GM23338 (cell line): ENCODE measurements around the gene VAT1. TPM values are rescaled to one million over a fixed set of nuclear protein-coding genes. Genes with fewer than 3 reads are reported as not detected.
"Not testable (repeated sequence)": the region's sequence is repeated elsewhere in the genome, so short reads cannot be mapped to it uniquely, and the experiment has no call there.

ENCODE experiments used
- ATAC-seq: fragments of 200-7000 bp; cut with Tn5 transposase; 3 replicates; pipeline ENCODE4 v1.9.1; 2020
- DNase-seq: peaks from one replicate; pipeline ENCODE4 v3.0.0-alpha.2; 2015; ENCODE audit warnings: low spot score
- H2AFZ ChIP-seq: fragments of 200-600 bp; sonication (generic); 2 replicates; pipeline ENCODE4 v1.8.0; 2016; ENCODE audit warnings: antibody characterized with exemption, mild to moderate bottlenecking, moderate library complexity
- H3F3A ChIP-seq: fragments of 200-600 bp; sonication (generic); replicated peaks from 2 replicates; pipeline ENCODE4 v1.8.0; 2017; ENCODE audit warnings: antibody characterized with exemption, mixed run types, low read depth
- H3K27ac ChIP-seq: fragments of 200-600 bp; sonication (generic); 2 replicates; pipeline ENCODE4 v1.6.1; 2016; ENCODE audit warnings: low read depth
- H3K27me3 ChIP-seq: fragments of 200-600 bp; sonication (generic); 2 replicates; pipeline ENCODE4 v1.8.0; 2016; ENCODE audit warnings: mild to moderate bottlenecking, mixed run types, moderate library complexity; ENCODE audit not compliant: insufficient read depth
- H3K36me3 ChIP-seq: fragments of 200-600 bp; sonication (generic); 2 replicates; pipeline ENCODE4 v1.8.0; 2016; ENCODE audit warnings: mild to moderate bottlenecking; ENCODE audit not compliant: insufficient read depth
- H3K4me1 ChIP-seq: fragments of 200-600 bp; sonication (generic); 2 replicates; pipeline ENCODE4 v1.8.0; 2016; ENCODE audit warnings: mild to moderate bottlenecking, moderate library complexity; ENCODE audit not compliant: insufficient read depth
- H3K4me2 ChIP-seq: fragments of 200-600 bp; sonication (generic); 2 replicates; pipeline ENCODE4 v1.7.1; 2017; ENCODE audit warnings: mixed run types
- H3K4me3 ChIP-seq: fragments of 200-600 bp; sonication (generic); 2 replicates; pipeline ENCODE4 v1.6.1; 2016; ENCODE audit warnings: mixed run types
- H3K79me2 ChIP-seq: fragments of 200-600 bp; sonication (generic); replicated peaks from 2 replicates; pipeline ENCODE4 v1.8.0; 2017; ENCODE audit warnings: mild to moderate bottlenecking; ENCODE audit not compliant: insufficient read depth
- H3K9me2 ChIP-seq: fragments of 200-600 bp; sonication (generic); 2 replicates; pipeline ENCODE4 v1.8.0; 2017; ENCODE audit not compliant: insufficient read depth
- H4K20me1 ChIP-seq: fragments of 200-600 bp; sonication (generic); replicated peaks from 2 replicates; pipeline ENCODE4 v1.8.0; 2017; ENCODE audit warnings: mild to moderate bottlenecking; ENCODE audit not compliant: insufficient read depth
- H3K27ac Mint-ChIP-seq: 2 replicates; pipeline ENCODE4 v1.8.0; 2020; ENCODE audit warnings: inconsistent platforms, mild to moderate bottlenecking, moderate library complexity, mixed read lengths
- H3K27me3 Mint-ChIP-seq: 3 replicates; pipeline ENCODE4 v1.8.0; 2022; ENCODE audit warnings: low read depth, mild to moderate bottlenecking, moderate library complexity, mixed read lengths, inconsistent platforms; ENCODE audit not compliant: insufficient read depth, poor library complexity
- H3K36me3 Mint-ChIP-seq: 3 replicates; pipeline ENCODE4 v1.8.0; 2021; ENCODE audit warnings: low read depth, mild to moderate bottlenecking, inconsistent platforms, moderate library complexity, mixed read lengths
- H3K4me1 Mint-ChIP-seq: 3 replicates; pipeline ENCODE4 v1.8.0; 2020; ENCODE audit warnings: mild to moderate bottlenecking, inconsistent platforms, mixed read lengths
- H3K4me3 Mint-ChIP-seq: 3 replicates; pipeline ENCODE4 v1.8.0; 2021; ENCODE audit warnings: moderate library complexity, mild to moderate bottlenecking, inconsistent platforms, mixed read lengths
- H3K9me3 Mint-ChIP-seq: 3 replicates; pipeline ENCODE4 v1.8.0; 2020; ENCODE audit warnings: moderate library complexity, mild to moderate bottlenecking, inconsistent platforms, mixed read lengths
- CREB1 ChIP-seq: fragments of 250-450 bp; sonication (Bioruptor Pico); IDR thresholded peaks from 2 replicates; pipeline ENCODE4 v1.5.0; 2020; ENCODE audit warnings: low read depth, mild to moderate bottlenecking, moderate library complexity
- EZH2 ChIP-seq: fragments of 200-600 bp; sonication (generic); IDR thresholded peaks from one replicate; pipeline ENCODE4 v1.8.0; 2017; ENCODE audit warnings: antibody characterized with exemption, mild to moderate bottlenecking, low read depth; ENCODE audit not compliant: unreplicated experiment
- EZH2phosphoT487 ChIP-seq: fragments of 200-600 bp; sonication (generic); IDR thresholded peaks from one replicate; pipeline ENCODE4 v1.8.1; 2018; ENCODE audit warnings: antibody characterized with exemption; ENCODE audit not compliant: unreplicated experiment
- JUNB ChIP-seq: IDR thresholded peaks from one replicate; pipeline ENCODE4 v1.6.1; 2016; ENCODE audit warnings: antibody characterized with exemption; ENCODE audit not compliant: unreplicated experiment
- NANOG ChIP-seq: IDR thresholded peaks from 2 replicates; pipeline ENCODE4 v1.6.1; 2016; ENCODE audit warnings: antibody characterized with exemption, borderline replicate concordance
- STAT1 ChIP-seq: IDR thresholded peaks from one replicate; pipeline ENCODE4 v1.6.1; 2016; ENCODE audit warnings: antibody characterized with exemption; ENCODE audit not compliant: unreplicated experiment
- ZNF114 ChIP-seq: fragments of 250-450 bp; sonication (Bioruptor Pico); IDR thresholded peaks from 2 replicates; pipeline ENCODE4 v1.5.0; 2020; ENCODE audit warnings: mild to moderate bottlenecking, moderate library complexity
- polyA plus RNA-seq: library from polyadenylated mRNA; unstranded; fragments of >200 nt; fragmentation: Nextera tagmentation; extraction: Ambion mirVana; gene quantifications from 2 replicates; pipeline ENCODE4 v1.2.1, GENCODE V29; 2016
- total RNA-seq: library from RNA; depleted of rRNA; stranded (reverse); fragments of >200 nt; shearing (Covaris generic); gene quantifications from 2 replicates; pipeline ENCODE4 v1.2.3, GENCODE V29; 2014
- TF ChIP-seq, protein P1 (sequence below): IDR thresholded peaks from 2 replicates; pipeline ENCODE4 v1.6.1; 2016; ENCODE audit warnings: antibody characterized with exemption
- TF ChIP-seq, protein P2 (sequence below), 2 experiments: fragments of 200-600 bp in 1 of 2; sonication (generic) in 1 of 2; conservative IDR thresholded peaks; 2 replicates each; pipeline versions ENCODE4 v1.5.1 to v1.6.1; 2016 to 2017; ENCODE audit warnings: antibody characterized with exemption in 2 of 2, low read depth in 2 of 2, mild to moderate bottlenecking in 2 of 2, moderate library complexity in 1 of 2
- TF ChIP-seq, protein P3 (sequence below): IDR thresholded peaks from one replicate; pipeline ENCODE4 v1.6.1; 2018; ENCODE audit warnings: antibody characterized with exemption; ENCODE audit not compliant: unreplicated experiment

VAT1 gene
- total and polyA plus RNA-seq, 2 experiments from 2014 or later = 233 to 300 TPM

DNA sequence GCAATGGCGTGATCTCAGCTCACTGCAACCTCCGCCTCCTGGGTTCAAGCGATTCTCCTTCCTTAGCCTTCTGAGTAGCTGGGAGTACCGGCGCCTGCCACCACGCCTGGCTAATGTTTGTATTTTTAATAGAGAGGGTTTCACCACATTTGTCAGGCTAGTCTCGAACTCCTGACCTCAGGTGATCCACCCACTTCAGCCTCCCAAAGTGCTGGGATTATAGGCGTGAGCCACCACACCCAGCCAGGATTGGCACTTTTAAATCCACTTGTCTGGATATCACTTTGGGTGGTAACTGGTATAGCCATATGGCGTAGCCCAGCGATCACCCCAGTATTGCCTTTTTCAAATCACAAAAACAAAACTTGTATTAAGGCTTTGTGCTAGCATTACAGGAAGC is 28.3 kb downstream of the VAT1 start:
- H3K4me1 Mint-ChIP-seq, H3K9me3 Mint-ChIP-seq, H3K79me2 ChIP-seq, H3K4me3 Mint-ChIP-seq, ATAC-seq, DNase-seq, H3K9me2 ChIP-seq, H3K4me2 ChIP-seq, H3K27ac Mint-ChIP-seq, H3K27me3 Mint-ChIP-seq, H3K27me3 ChIP-seq, H4K20me1 ChIP-seq, H3K4me3 ChIP-seq, H3K4me1 ChIP-seq, H2AFZ ChIP-seq, H3K27ac ChIP-seq: not testable (repeated sequence)
- H3F3A ChIP-seq = peaks cover 11% of the 10 kb centered on the region; the same call in 1 of the 2 replicates
- peaks cover 14% of the 10 kb centered on the region for H3K36me3 ChIP-seq
- peaks cover 53% of the 10 kb centered on the region for H3K36me3 Mint-ChIP-seq

DNA sequence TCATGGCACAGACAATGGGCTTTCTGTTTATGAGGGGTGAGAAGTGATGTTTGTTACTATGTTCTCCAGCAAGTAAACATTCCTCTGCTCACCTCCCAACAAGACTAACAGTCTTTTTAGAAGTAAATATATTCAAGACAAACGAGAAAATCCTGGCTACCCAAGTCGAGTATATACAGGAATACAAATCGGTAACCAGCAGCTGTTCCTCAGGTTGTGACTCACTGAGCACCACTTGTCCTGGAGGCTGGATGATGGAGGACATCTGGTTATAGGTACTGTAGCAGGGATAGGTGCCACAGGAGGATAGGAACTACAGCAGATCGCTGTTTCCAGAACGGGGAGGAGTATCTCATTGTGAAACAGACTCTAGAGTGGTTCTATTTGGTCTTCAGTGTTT is 29.3 kb downstream of the VAT1 start:
- Histone ChIP-seq H2AFZ (no peak overlapping the region), H3K27ac (no peak overlapping the region), H3K4me2 (no peak overlapping the region), H3K36me3 (peaks cover 20% of the 10 kb centered on the region), H3K27me3 (no peaks in the 10 kb centered on the region), H3K4me3 (no peak overlapping the region), H3K9me2 (no peaks in the 10 kb centered on the region), H4K20me1 (no peaks in the 10 kb centered on the region), H3F3A (0 out of 2 replicates have a peak, but pooled peaks cover 10% of the 10 kb centered on the region), H3K79me2 (no peaks in the 10 kb centered on the region), H3K4me1 (peaks cover 6% of the 10 kb centered on the region; the same call in 1 of the 2 replicates)
- peaks cover 6% of the 10 kb centered on the region; the same call in 2 of the 3 replicates for H3K4me1 Mint-ChIP-seq
- no peak for TF ChIP-seq NANOG
- TF ChIP-seq EZH2 = no peak
- no peak for ATAC-seq
- peaks cover under 1% of the 10 kb centered on the region for H3K27me3 Mint-ChIP-seq
- H3K9me3 Mint-ChIP-seq = no peaks in the 10 kb centered on the region; the same call in 2 of the 3 replicates
- peaks cover 57% of the 10 kb centered on the region for H3K36me3 Mint-ChIP-seq
- H3K27ac Mint-ChIP-seq = no peak overlapping the region
- H3K4me3 Mint-ChIP-seq = no peak overlapping the region
- DNase-seq = no peak

DNA sequence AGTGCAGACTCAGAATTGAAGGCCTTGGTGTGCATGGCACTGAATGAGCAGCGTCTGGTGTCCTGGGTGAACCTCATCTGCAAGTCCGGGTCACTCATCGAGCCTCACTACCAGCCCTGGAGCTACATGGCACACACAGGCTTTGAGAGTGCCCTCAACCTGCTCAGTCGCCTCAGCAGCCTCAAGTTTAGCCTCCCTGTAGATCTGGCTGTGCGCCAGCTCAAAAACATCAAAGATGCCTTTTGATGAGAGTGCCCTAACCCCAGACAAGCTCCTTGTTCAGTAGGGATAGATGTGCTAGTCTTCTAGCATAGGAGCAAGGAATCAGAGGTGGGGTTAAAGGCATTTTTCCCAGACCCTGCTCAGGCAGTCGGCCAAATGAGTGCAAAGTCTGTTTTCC is 30.7 kb downstream of the VAT1 start:
- H3K36me3 ChIP-seq = peaks cover 30% of the 10 kb centered on the region
- H3K4me3 Mint-ChIP-seq = no peak overlapping the region
- TF ChIP-seq EZH2phosphoT487 (no peak), CREB1 (CRISPR knock-in tag) (no peak), ZNF114 (CRISPR knock-in tag) (no peak), EZH2 (no peak), STAT1 (no peak), JUNB (no peak), NANOG (no peak)
- TF ChIP-seq, protein P1, sequence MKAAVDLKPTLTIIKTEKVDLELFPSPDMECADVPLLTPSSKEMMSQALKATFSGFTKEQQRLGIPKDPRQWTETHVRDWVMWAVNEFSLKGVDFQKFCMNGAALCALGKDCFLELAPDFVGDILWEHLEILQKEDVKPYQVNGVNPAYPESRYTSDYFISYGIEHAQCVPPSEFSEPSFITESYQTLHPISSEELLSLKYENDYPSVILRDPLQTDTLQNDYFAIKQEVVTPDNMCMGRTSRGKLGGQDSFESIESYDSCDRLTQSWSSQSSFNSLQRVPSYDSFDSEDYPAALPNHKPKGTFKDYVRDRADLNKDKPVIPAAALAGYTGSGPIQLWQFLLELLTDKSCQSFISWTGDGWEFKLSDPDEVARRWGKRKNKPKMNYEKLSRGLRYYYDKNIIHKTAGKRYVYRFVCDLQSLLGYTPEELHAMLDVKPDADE = no peak
- TF ChIP-seq, protein P2, sequence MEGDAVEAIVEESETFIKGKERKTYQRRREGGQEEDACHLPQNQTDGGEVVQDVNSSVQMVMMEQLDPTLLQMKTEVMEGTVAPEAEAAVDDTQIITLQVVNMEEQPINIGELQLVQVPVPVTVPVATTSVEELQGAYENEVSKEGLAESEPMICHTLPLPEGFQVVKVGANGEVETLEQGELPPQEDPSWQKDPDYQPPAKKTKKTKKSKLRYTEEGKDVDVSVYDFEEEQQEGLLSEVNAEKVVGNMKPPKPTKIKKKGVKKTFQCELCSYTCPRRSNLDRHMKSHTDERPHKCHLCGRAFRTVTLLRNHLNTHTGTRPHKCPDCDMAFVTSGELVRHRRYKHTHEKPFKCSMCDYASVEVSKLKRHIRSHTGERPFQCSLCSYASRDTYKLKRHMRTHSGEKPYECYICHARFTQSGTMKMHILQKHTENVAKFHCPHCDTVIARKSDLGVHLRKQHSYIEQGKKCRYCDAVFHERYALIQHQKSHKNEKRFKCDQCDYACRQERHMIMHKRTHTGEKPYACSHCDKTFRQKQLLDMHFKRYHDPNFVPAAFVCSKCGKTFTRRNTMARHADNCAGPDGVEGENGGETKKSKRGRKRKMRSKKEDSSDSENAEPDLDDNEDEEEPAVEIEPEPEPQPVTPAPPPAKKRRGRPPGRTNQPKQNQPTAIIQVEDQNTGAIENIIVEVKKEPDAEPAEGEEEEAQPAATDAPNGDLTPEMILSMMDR (conservative IDR thresholded peaks at IDR 0.05; ENCODE audit: low read depth in 2 of 2) = no peak
- TF ChIP-seq, protein P3, sequence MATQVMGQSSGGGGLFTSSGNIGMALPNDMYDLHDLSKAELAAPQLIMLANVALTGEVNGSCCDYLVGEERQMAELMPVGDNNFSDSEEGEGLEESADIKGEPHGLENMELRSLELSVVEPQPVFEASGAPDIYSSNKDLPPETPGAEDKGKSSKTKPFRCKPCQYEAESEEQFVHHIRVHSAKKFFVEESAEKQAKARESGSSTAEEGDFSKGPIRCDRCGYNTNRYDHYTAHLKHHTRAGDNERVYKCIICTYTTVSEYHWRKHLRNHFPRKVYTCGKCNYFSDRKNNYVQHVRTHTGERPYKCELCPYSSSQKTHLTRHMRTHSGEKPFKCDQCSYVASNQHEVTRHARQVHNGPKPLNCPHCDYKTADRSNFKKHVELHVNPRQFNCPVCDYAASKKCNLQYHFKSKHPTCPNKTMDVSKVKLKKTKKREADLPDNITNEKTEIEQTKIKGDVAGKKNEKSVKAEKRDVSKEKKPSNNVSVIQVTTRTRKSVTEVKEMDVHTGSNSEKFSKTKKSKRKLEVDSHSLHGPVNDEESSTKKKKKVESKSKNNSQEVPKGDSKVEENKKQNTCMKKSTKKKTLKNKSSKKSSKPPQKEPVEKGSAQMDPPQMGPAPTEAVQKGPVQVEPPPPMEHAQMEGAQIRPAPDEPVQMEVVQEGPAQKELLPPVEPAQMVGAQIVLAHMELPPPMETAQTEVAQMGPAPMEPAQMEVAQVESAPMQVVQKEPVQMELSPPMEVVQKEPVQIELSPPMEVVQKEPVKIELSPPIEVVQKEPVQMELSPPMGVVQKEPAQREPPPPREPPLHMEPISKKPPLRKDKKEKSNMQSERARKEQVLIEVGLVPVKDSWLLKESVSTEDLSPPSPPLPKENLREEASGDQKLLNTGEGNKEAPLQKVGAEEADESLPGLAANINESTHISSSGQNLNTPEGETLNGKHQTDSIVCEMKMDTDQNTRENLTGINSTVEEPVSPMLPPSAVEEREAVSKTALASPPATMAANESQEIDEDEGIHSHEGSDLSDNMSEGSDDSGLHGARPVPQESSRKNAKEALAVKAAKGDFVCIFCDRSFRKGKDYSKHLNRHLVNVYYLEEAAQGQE = no peak
- H3F3A ChIP-seq = 0 out of 2 replicates have a peak, but pooled peaks cover 4% of the 10 kb centered on the region
- DNase-seq = no peak
- H3K27me3 Mint-ChIP-seq = no peaks in the 10 kb centered on the region
- H3K27ac ChIP-seq = no peak overlapping the region
- H3K79me2 ChIP-seq = no peaks in the 10 kb centered on the region
- H3K9me2 ChIP-seq = no peaks in the 10 kb centered on the region
- H2AFZ ChIP-seq = no peak overlapping the region
- H3K27me3 ChIP-seq = no peaks in the 10 kb centered on the region
- H3K4me3 ChIP-seq = no peak overlapping the region
- no peaks in the 10 kb centered on the region for H3K4me1 Mint-ChIP-seq
- H3K27ac Mint-ChIP-seq = no peak overlapping the region
- no peaks in the 10 kb centered on the region for H3K4me1 ChIP-seq
- no peaks in the 10 kb centered on the region for H4K20me1 ChIP-seq
- H3K4me2 ChIP-seq = no peak overlapping the region
- peaks cover 67% of the 10 kb centered on the region for H3K36me3 Mint-ChIP-seq
- no peak for ATAC-seq
- no peaks in the 10 kb centered on the region; the same call in 2 of the 3 replicates for H3K9me3 Mint-ChIP-seq
